NCI-H1105 treated with DMSO at 0.1 percent for 48 hours (cell line): ENCODE results near the gene AMN1.
"Not testable (repeated sequence)": the region's sequence is repeated elsewhere in the genome, so short reads cannot be mapped to it uniquely, and the experiment has no call there.

Experiments
- DNase-seq: peaks from one replicate; lab custom pipeline; 2025; lab: John Stamatoyannopoulos, UW

AMN1 gene

DNA sequence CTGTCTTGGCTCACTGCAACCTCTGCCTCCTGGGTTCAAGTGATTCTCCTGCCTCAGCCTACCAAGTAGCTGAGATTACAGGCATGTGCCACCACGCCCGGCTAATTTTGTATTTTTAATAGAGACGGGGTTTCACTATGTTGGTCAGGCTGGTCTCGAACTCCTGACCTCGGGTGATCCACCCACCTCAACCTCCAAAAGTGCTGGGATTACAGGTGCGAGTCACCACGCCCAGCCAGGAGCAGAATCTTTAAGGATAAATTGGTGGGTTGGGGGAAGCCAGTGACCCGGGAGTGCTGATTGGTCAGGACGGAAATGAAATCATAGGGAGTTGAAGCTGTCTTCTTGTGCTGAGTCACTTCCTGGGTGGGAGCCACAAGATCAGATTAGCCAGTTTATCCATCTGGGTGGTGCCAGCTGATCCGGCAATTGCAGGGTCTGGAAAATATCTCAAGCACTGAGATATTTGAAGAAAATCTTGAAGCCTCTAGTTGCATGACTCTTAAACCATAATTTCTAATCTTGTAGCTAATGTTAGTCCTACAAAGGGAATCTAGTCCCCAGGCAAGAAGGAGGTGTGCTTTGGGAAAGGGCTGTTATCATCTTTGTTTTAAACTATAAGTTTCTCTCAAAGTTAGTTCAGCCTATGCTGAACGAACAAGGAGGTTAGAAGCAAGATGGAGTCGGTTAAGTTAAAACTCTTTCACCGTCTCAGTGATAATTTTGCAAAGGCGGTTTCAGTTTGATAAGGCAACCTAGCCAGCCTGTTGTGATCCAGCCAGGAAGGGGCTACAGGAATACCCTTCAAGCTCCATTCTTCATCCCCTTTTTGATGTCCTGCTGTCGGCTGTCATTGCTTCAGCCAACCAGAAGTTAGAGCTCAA is 5.0 kb upstream of the AMN1 start:
- not testable (repeated sequence) for DNase-seq

GRCh38 chr12:31732926-31733548 is 4.2 kb upstream of the AMN1 start:
- DNase-seq: no peak

DNA sequence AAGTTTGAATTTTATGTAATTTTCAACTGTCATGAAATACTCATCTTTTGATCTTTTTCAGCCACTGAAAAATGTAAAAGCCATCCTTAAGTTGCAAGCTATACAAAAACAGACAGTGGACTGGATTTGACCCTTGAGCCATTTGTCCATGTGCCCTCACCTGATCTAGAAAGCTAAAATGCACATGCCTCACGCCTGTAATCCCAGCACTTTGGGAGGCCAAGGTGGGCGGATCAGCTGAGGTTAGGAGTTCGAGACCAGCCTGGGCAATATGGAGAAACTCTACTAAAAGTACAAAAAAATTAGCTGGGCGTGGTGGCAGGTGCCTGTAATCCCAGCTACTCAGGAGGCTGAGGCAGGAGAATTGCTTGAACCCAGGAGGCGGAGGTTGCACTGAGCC is 2.4 kb upstream of the AMN1 start:
- DNase-seq: not testable (repeated sequence)

- DNase-seq: no peak
These were observed 884 bp upstream of the AMN1 start for GRCh38 chr12:31729705-31730104.

- peak; percentile 37 for DNase-seq
These were observed 418 bp downstream of the AMN1 start for GRCh38 chr12:31728289-31728916.

DNA sequence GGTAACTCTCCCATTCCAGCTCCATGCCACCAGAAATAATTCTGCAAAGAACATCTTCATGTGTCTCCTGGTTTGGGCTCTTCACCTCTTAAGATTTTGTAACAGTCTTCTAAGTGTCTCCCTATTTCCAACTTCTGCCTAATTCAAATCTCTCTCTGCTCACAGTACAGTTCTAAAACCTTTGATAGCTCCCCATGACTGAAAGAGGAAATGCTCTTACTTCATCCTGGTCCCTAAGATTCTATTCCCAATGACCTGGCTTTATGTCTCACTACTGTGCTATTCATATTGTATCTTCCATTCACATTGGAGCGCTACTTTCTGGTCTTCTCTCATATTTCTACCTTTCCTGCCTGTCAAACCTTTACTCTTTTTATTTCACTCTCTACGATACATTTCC is 1.6 kb downstream of the AMN1 start:
- no peak for DNase-seq

GRCh38 chr12:31726575-31726974 is 2.2 kb downstream of the AMN1 start:
- DNase-seq: no peak

DNA sequence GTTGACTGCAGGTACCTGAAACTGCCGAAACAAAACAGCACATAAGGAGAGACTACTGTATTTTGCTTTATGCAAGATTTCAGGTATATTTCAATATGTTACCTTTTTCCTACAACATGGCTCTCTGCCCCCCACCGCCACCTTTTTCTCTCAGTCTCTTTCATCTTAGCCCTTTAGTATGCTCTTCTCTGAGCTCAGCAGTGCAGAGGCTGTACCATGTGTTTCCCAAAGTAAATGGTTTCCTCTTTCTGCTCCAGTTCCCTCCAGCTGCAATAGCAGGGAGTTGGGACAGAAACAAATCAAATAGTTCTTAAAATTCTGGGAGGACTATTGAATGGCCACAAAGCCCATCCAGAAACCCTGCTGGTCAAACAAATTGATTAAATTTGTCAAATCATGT is 4.3 kb downstream of the AMN1 start:
- no peak for DNase-seq

- DNase-seq: no peak
These were observed 6.2 kb downstream of the AMN1 start for GRCh38 chr12:31722580-31722979.

DNA sequence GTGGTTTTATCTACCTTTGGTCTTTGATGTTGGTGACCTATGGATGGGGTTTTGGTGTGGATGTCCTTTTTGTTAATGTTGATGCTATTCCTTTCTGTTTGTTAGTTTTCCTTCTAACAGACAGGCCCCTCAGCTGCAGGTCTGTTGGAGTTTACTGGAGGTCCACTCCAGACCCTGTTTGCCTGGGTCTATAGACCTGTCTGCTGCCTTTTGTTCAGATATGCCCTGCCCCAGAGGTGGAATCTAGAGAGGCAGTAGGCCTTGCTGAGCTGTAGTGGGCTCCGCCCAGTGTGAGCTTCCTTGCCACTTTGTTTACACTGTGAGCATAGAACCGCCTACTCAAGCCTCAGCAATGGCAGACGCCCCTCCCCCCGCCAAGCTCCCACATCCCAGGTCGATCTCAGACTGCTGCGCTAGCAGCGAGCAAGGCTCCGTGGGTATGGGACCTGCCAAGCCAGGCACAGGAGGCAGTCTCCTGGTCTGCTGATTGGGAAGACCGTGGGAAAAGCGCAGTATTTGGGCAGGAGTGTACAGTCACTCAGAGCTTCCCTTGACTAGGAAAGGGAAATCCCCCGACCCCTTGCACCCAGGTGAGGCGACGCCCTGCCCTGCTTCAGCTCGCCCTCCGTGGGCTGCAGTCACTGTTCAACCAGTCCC is 10.2 kb downstream of the AMN1 start:
- not testable (repeated sequence) for DNase-seq

DNA sequence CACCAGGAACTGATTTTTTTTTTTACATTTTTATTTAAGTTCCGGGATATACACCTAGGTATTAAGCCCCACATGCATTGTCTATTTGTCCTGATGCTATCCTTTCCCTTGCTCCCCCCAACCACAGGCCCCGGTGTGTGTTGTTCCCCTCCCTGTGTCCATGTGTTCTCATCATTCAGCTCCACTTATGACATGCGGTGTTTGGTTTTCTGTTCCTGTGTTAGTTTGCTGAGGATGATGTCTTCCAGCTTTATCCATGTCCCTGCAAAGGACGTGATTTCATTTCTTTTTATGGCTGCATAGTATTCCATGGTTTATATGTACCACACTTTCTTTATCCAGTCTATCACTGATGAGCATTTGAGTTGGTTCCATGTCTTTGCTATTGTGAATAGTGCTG is 11.8 kb downstream of the AMN1 start:
- not testable (repeated sequence) for DNase-seq

- no peak for DNase-seq
These were observed 13.5 kb downstream of the AMN1 start for GRCh38 chr12:31715283-31715825.

DNA sequence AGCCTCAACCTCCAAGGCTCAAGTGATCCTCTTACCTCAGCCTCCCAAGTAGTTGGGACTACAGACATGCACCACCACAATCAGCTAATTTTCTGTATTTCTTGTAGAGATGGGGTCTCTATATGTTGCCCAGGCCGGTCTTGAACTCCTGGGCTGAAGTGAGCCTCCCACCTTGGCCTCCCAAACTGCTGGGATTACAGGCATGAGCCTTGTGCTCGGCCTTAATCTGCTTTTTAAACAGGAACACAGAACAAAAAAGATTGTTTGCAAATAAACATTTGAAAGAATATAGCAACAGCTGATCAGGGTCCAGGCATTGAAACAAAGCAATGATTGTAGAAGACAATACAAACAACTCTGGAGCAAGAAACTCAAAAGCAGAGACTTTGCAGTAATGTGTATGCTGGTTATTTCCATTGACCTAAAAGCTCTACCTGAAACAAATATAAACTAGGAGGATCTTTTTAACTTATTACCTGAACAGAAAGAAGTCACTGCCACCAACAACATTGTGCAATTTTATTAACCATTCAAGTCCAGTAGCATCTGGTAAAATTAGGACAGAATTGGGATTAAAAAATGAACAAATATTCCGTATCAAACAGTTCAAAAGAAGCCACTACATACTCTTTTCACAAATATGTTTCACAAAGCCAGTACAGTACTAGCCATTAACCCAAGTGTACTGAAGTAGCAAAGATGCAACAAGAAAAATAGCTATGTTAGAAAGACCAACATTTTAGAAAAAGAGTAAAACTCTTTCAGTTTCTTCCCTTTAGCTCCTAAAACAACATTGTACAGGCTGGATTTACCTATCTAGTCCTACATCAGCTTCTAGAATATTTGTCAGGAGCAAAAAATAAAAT is 14.2 kb downstream of the AMN1 start:
- no peak for DNase-seq

- no peak for DNase-seq
These were observed 15.9 kb downstream of the AMN1 start for GRCh38 chr12:31712877-31713276.

DNA sequence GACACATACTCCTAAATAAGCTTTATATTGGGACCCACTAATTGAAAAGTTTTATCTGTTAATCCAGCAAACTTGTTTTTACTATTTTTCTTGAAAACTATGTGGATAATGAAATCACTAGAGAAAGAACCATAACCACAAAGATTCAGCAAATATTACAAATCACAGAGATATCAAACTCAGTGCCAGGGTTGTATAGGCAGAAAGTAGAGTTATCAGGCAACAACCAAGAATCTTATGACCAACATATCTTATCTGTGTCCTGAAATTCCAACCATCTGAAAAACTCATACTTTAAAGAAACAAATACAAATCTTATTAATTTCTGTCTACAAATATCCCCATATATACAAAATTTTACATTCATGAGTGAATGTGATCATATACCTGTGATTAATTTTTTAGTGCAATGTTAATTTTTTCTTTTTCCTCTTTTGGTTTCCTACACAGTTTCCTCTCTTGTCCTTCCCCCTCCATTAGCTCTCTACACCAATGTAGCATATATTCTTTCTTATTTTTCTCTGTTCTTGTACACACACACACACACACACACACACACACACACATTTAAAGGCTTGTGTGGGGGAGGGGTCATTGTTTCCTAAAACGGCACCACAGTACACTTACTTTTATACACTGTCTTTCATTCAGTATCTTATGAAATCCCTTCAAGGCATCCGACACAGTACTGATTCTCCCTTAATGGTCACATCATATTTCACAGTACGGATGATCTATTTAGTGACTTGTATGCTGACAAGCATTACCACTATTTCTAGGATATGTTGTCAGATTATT is 18.6 kb downstream of the AMN1 start:
- DNase-seq: no peak

DNA sequence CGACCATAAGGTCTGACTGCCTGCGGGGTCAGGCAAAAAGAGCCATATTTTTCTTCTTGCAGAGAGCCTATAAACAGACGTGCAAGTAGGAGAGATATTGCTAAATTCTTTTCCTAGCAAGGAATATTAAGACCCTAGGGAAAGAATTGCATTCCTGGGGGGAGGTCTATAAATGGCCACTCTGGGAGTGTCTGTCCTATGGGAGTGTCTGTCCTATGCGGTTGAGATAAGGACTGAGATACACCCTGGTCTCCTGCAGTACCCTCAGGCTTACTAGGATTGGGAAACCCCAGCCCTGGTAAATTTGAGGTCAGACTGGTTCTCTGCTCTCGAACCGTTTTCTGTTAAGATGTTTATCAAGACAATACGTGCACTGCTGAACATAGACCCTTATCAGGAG is 20.7 kb downstream of the AMN1 start:
- DNase-seq: not testable (repeated sequence)

DNA sequence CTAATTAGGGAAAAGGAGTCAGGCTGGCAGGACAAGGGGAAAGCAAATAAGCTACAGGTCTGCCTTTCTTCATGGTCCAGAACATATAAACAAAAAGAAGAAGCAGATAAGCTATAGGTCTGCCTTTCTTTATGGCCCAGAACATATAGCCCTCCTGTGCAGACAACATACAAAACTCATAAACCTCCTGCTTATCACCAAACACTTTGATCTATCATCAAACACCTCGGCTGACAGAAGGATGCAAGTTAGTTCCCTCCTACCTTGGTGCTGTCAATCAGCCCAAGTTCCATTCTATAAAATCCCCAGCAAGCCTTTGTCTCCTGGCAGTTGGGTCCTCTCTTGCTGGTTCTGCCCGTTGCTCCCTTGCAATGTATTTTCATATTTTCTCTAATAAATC is 23.2 kb downstream of the AMN1 start:
- no peak for DNase-seq

DNA sequence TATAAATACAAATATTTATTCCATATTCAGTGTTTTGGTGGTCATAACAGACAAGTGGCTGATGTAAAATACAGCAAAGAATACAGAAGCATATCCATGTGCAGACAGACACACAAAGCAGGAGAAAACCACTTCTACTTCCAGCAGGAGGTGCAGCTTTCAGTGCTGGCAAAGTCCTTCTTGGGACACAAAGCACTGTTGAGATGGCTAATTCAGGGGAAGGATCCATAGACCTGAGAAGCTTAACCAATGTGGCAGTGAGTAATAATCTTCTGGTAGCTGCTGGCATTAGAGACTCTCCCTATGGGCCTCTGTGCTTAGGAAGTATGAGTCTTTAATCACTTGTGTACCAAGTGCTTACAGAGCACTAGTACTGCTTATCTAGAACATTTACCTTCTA is 26.8 kb downstream of the AMN1 start:
- DNase-seq: no peak

DNA sequence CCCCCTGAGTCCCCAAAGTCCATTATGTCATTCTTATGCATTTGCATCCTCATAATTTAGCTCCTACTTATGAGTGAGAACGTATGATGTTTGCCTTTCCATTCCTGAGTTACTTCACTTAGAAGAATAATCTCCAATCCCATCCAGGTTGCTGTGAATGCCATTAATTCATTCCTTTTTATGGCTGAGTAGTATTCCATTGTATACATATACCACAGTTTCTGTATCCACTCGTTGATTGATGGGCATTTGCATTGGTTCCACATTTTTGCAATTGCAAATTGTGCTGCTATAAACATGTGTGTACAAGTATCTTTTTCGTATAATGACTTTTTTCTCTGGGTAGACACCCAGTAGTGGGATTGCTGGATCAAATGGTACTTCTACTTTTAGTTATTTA is 38.9 kb downstream of the AMN1 start:
- not testable (repeated sequence) for DNase-seq

DNA sequence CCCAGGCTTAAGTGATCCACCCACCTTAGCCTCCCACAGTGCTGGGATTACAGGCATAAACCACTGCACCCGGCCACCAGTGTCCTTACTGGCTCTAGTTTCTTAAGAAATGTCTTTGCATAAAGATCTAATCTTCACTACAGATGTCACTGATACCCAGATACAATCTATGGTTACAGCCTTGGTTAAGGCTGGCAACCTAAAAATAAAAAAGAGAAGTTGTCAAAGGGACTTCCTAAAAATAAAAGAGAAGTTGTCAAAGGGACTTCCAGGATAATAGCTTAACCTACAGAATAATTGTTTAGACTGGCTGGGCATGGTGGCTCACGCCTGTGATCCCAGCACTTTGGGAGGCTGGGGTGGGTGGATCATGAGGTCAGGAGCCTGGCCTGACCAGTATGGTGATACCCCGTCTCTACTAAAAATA is 41.7 kb downstream of the AMN1 start:
- no peak for DNase-seq
